ENCODE measurements around the gene CDCA8.

The CDCA8 gene

GRCh38 chr1:37697090-37697489 lies 4.8 kb downstream of the CDCA8 start:
- TF ChIP-seq, protein P1, sequence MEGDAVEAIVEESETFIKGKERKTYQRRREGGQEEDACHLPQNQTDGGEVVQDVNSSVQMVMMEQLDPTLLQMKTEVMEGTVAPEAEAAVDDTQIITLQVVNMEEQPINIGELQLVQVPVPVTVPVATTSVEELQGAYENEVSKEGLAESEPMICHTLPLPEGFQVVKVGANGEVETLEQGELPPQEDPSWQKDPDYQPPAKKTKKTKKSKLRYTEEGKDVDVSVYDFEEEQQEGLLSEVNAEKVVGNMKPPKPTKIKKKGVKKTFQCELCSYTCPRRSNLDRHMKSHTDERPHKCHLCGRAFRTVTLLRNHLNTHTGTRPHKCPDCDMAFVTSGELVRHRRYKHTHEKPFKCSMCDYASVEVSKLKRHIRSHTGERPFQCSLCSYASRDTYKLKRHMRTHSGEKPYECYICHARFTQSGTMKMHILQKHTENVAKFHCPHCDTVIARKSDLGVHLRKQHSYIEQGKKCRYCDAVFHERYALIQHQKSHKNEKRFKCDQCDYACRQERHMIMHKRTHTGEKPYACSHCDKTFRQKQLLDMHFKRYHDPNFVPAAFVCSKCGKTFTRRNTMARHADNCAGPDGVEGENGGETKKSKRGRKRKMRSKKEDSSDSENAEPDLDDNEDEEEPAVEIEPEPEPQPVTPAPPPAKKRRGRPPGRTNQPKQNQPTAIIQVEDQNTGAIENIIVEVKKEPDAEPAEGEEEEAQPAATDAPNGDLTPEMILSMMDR (conservative IDR thresholded peaks at IDR 0.05; ENCODE audit: low read depth, low read length), result no peak
- DNase-seq (ENCODE audit: low read depth), result no peak

GRCh38 chr1:37697737-37698136 lies 5.4 kb downstream of the CDCA8 start:
- TF ChIP-seq, protein P1 (conservative IDR thresholded peaks at IDR 0.05; ENCODE audit: low read depth, low read length), result no peak
- no peak overlapping the region for H3K4me3 ChIP-seq (ENCODE audit: low read length)
- DNase-seq (ENCODE audit: low read depth), result no peak

More at GRCh38 chr1:37697090-37697489, 4.8 kb downstream of the CDCA8 start:
- no peak overlapping the region for H3K4me3 ChIP-seq (ENCODE audit: low read length)

DNA sequence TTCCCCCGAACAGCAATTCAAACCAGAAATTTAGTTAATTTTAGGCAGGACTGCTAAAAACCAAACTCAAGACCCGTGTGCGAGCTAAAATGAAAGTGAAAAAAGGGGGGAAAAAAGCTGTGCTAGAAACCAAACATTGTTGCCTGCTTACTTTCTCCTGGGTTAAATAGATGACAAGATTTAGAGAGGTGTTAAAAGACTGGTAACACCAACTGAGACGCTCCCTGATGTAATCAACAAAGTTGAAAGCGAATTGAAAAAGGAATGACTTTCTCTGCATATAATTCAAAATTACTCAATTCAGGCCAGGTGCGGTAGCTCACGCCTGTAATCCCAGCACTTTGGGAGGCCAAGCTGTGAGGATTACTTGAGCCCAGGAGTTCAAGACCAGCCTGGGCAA lies 6.8 kb downstream of the CDCA8 start:
- DNase-seq (ENCODE audit: low read depth), result no peak
- no peak overlapping the region for H3K4me3 ChIP-seq (ENCODE audit: low read length)
- TF ChIP-seq, protein P1 (conservative IDR thresholded peaks at IDR 0.05; ENCODE audit: low read depth, low read length), result no peak

DNA sequence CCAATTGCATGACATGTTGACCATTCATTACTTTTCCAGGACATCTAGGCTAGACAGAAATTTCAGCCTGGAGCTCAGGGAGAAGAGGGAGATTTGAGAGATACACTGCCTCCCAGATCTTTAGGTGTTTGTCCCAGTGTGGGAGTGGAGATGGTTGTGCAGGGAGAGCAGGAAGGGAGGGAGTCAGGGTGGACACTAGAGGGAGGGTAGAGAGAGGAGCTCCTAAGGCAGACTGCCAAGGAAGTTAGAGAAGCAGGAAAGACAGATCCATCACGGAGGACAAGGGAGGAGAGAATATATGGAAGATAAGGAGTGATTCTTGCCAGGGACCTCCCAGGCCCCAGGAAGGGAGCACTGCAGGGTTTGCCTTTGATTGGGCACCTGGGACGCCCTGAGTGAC lies 8.7 kb downstream of the CDCA8 start:
- TF ChIP-seq, protein P1 (conservative IDR thresholded peaks at IDR 0.05; ENCODE audit: low read depth, low read length), result no peak
- no peak for DNase-seq (ENCODE audit: low read depth)
- no peak overlapping the region for H3K4me3 ChIP-seq (ENCODE audit: low read length)

GRCh38 chr1:37703061-37703460 lies 10.7 kb downstream of the CDCA8 start:
- H3K4me3 ChIP-seq (ENCODE audit: low read length), result no peak overlapping the region
- DNase-seq (ENCODE audit: low read depth), result no peak
- TF ChIP-seq, protein P1 (conservative IDR thresholded peaks at IDR 0.05; ENCODE audit: low read depth, low read length), result no peak

DNA sequence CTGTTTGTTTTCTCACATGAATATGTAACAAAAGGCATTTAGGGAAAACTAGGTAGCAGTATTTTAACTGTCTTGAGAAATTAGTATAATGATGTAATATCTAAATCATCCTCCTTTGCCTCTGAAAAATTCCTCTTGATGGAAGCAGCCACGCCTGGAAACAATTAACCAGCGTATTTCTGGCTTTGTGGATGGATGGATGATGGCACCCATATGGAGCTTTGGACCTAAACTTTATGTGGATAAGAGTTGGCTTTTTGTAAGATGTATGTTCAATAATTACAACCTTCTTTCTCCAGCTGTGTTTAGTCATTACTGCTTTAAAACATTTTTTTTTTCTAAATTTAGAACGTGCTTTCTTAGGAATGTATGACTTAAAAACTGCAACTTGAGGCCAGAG lies 12.7 kb downstream of the CDCA8 start:
- H3K4me3 ChIP-seq (ENCODE audit: low read length), result no peak overlapping the region
- TF ChIP-seq, protein P1 (conservative IDR thresholded peaks at IDR 0.05; ENCODE audit: low read depth, low read length), result no peak
- no peak for DNase-seq (ENCODE audit: low read depth)

DNA sequence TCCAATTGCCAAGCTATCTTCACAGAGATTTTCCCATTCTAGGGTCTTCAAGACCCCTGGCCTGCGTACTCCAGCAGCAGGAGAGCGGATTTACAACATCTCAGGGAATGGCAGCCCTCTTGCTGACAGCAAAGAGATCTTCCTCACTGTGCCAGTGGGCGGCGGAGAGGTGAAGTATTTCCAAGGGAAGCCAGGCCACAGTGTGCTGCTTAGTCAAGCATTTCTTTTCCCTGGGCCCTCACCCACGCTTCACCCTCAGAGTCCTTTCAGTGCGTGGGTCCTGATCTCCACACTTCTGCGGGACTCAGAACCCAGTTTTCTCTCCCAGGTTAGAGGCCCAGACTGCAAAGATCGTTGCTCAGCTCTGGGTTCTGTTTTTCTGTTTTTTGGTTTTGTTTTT lies 13.1 kb downstream of the CDCA8 start:
- DNase-seq (ENCODE audit: low read depth), result no peak
- TF ChIP-seq, protein P1 (conservative IDR thresholded peaks at IDR 0.05; ENCODE audit: low read depth, low read length), result no peak
- no peak overlapping the region for H3K4me3 ChIP-seq (ENCODE audit: low read length)

All from retinal pigment epithelial cell (primary cell).